ENCODE results near the gene NECTIN1. TPM values are rescaled to one million over a fixed set of nuclear protein-coding genes. Genes with fewer than 3 reads are reported as not detected.

NECTIN1 gene
- total RNA-seq, 3 donors from 2014 or later = 19.6 to 48.9 (median 45.1) TPM

DNA sequence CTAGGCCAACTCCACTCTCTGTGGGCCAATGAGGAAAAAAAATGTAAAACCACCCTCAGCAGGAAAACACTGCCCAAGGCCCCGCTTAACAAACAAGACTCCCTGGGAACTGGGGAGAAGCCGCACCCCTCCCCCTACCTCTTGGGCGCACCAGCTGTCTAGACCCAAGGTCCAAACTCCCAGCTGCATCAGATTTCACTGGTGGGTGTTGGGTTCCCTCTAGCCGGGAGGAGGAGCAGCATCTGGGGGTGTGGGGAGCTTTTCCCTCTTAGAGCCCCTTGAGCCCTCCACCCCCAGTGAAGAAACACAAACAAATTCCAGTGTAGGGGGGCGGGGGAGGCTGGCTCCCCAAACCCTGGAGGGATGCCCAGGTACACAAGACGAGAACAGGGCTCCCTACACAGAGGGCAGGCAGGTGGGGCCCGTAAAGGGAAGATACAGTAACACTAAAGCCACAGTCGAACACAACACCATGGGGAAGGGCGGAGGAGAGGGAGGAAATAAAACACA, 64.9 kb downstream of the NECTIN1 start:
- Histone ChIP-seq H3K4me3 (no peak overlapping the region), H3K4me1 (ENCODE audit: low read depth) (peaks cover 4% of the 10 kb centered on the region), H3K9me3 (no peaks in the 10 kb centered on the region), H3K36me3 (ENCODE audit: low read depth) (no peaks in the 10 kb centered on the region)
- TF ChIP-seq CTCF (IDR thresholded peaks at IDR 0.05) = no peak
- DNase-seq = no peak
- ATAC-seq = peak; percentile 50
- intact Hi-C loops (cut with DNase I, micrococcal nuclease) = loop anchor here (10.0 kb wide), 2 partner anchors 59 to 71 kb away; no protein-coding TSS in a partner anchor

- no peak for ATAC-seq
- Histone ChIP-seq H3K36me3 (ENCODE audit: low read depth) (no peaks in the 10 kb centered on the region), H3K9me3 (no peaks in the 10 kb centered on the region), H3K4me1 (ENCODE audit: low read depth) (peaks cover 4% of the 10 kb centered on the region), H3K4me3 (no peak overlapping the region)
- intact Hi-C loops (cut with DNase I, micrococcal nuclease) = loop anchor here (10.0 kb wide), 2 partner anchors 58 to 72 kb away; no protein-coding TSS in a partner anchor
- TF ChIP-seq CTCF (IDR thresholded peaks at IDR 0.05) = no peak
- DNase-seq = no peak
Observed at GRCh38 chr11:119663279-119663678, 65.7 kb downstream of the NECTIN1 start.

DNA sequence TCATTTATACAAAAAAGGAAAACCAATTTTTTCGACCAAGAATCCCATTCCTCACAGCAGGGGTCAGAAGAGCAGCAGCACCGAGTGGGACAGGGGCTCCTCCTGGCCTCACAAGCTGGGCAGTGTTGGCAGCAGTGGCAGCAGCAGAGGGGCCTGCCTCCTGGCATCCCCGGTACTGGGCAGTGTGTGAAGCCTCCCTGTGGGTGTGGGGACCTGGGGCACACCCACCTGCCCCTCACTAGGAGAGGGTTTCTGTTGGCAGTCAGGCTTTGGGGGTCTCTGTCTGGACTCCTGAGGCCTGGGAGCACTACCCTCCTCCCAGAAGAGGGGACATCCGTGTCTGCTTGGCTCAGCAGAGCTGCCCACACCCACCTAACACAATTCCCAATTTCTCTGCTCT, 67.8 kb downstream of the NECTIN1 start:
- H3K4me3 ChIP-seq = no peak overlapping the region
- no peak for ATAC-seq
- no peaks in the 10 kb centered on the region for H3K36me3 ChIP-seq (ENCODE audit: low read depth)
- intact Hi-C loops (cut with DNase I, micrococcal nuclease) = loop anchor here (10.0 kb wide), 2 partner anchors 56 to 74 kb away; no protein-coding TSS in a partner anchor
- H3K9me3 ChIP-seq = no peaks in the 10 kb centered on the region
- peaks cover 4% of the 10 kb centered on the region for H3K4me1 ChIP-seq (ENCODE audit: low read depth)
- no peak for TF ChIP-seq CTCF (IDR thresholded peaks at IDR 0.05)
- no peak for DNase-seq

DNA sequence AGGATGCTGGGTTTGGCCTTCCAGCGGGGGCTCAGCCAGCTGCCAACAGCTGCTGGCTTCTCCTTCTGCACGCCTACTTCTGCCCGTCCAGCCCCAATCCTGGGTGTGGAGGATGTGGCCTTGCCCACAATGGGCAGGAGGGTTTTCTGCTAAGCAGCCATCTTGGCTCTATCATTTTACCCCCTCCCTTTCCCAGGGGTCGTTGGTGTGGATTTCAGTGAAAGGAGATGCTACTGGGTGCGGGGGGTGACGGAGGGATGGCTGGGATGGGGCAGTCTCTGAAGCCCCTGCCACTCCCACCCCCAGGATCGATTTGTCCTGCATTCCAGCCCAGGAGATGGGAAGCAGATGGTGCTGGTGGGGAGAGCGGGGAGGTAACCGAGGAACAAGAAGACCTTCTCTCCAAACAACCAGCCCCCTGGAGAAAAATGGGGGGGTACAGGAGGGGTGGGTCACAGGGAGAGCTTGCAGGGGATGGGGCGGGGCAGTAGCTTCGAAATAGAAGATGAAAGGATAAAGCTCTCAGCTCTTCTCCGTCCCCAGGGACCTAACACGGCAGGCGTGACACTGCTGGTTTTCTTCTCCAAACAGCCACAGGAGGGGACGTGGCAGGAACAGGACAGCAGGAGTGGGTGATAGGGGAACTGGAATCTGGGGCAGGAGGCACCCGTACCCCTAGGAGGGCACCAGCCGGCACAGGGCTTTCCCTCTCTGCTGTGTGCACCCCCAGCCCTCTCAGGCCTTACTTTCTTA, 68.9 kb downstream of the NECTIN1 start:
- no peak for DNase-seq

More for the DNA sequence above, 68.9 kb downstream of the NECTIN1 start:
- intact Hi-C loops (cut with DNase I, micrococcal nuclease) = loop anchor here (10.0 kb wide), 2 partner anchors 55 to 75 kb away; no protein-coding TSS in a partner anchor
- ATAC-seq = no peak
- H3K4me3 ChIP-seq = no peak overlapping the region
- no peak for TF ChIP-seq CTCF (IDR thresholded peaks at IDR 0.05)
- H3K9me3 ChIP-seq = no peaks in the 10 kb centered on the region
- H3K36me3 ChIP-seq (ENCODE audit: low read depth) = no peaks in the 10 kb centered on the region
- H3K4me1 ChIP-seq (ENCODE audit: low read depth) = peaks cover 4% of the 10 kb centered on the region
